Transverse colon (tissue), 4 donors: ENCODE results near the gene ZNF462. TPM values are rescaled to one million over a fixed set of nuclear protein-coding genes. Genes with fewer than 3 reads are reported as not detected.
A peak's percentile ranks its signal among the peaks of the same experiment; 100 is the strongest.

Experiments used
- DNase-seq: peaks from one replicate; pipeline ENCODE4 v3.0.0-alpha.2; 2019
- H3K27ac ChIP-seq, 4 donors: fragments of 200-600 bp; sonication (generic); 2 replicates each; pipeline ENCODE4 v1.5.1; 2016 to 2018; ENCODE audit warnings: inconsistent platforms in 4 of 4
- H3K27me3 ChIP-seq: fragments of 200-600 bp; sonication (generic); 2 replicates; pipeline ENCODE4 v1.5.1; 2017; ENCODE audit warnings: inconsistent platforms
- H3K36me3 ChIP-seq, 4 donors: fragments of 200-600 bp; sonication (generic); 2 replicates each; pipeline ENCODE4 v1.5.1; 2017 to 2019; ENCODE audit warnings: inconsistent platforms in 4 of 4
- H3K4me1 ChIP-seq, 4 donors: fragments of 200-600 bp; sonication (generic); 2 replicates each; pipeline ENCODE4 v1.5.1; 2017 to 2020; ENCODE audit warnings: inconsistent platforms in 4 of 4
- H3K4me3 ChIP-seq, 4 donors: fragments of 200-600 bp; sonication (generic); 1 replicate in 1 of 4; 2 replicates in 3 of 4; pipeline versions ENCODE4 v1.5.1 to v1.6.1; 2017 to 2019; ENCODE audit warnings: inconsistent platforms in 4 of 4
- H3K9me3 ChIP-seq, 2 donors: fragments of 200-600 bp; sonication (generic); 2 replicates each; pipeline ENCODE4 v1.5.1; 2017 to 2019; ENCODE audit warnings: inconsistent platforms in 2 of 2
- CTCF ChIP-seq, 5 experiments: fragments of 200-600 bp in 3 of 5; fragments of 450-650 bp in 2 of 5; sonication (generic) in 3 of 5; IDR thresholded peaks; 1 replicate in 2 of 5; 2 replicates in 3 of 5; pipeline ENCODE4 v1.5.1; 2016 to 2017; ENCODE audit warnings: antibody characterized with exemption in 5 of 5, inconsistent platforms in 3 of 5, mild to moderate bottlenecking in 2 of 5, moderate library complexity in 1 of 5
- EP300 ChIP-seq: sonication (generic); formaldehyde crosslinking; IDR thresholded peaks from one replicate; pipeline ENCODE4 v1.6.1; 2017; ENCODE audit warnings: antibody characterized with exemption, low read depth
- POLR2A ChIP-seq: fragments of 450-650 bp; IDR thresholded peaks from one replicate; pipeline ENCODE4 v1.6.1; 2016; ENCODE audit warnings: antibody characterized with exemption, mild to moderate bottlenecking, moderate library complexity
- POLR2AphosphoS5 ChIP-seq, 3 donors: sonication (generic); formaldehyde crosslinking; IDR thresholded peaks; one replicate each; pipeline ENCODE4 v1.6.1; 2016; ENCODE audit warnings: antibody characterized with exemption in 3 of 3
- WGBS, 2 donors: methylation state at CpG; one replicate each; pipeline ENCODE4 v1.1.5; 2018; ENCODE audit warnings: low coverage in 1 of 2; 5-methylcytosine and 5-hydroxymethylcytosine counted together
- in situ Hi-C, 4 donors: fragments of 200-750 bp; cut with MboI; loops; one replicate each; pipeline versions ENCODE4 v1.15.0 to v1.15.1; 2017; ENCODE audit warnings: low sequenced_read_pairs in 3 of 4, low pct_ligation_motif_present in 1 of 4, low pct_unique_long_range_greater_than_20kb in 1 of 4
- intact Hi-C: fragments of 100-400 bp; cut with DNase I; formaldehyde crosslinking; loops from one replicate; pipeline ENCODE4 v1.15.1; 2023; ENCODE audit warnings: low total_unique reads
- total RNA-seq, 4 donors: library from RNA; depleted of rRNA; stranded (reverse); fragments of >200 nt; gene quantifications; one replicate each; pipeline ENCODE4 v1.1.0, GENCODE V29; 2016

The ZNF462 gene
- total RNA-seq, 4 donors from 2014 or later, result 17.5 to 28.7 (median 22.9) TPM

DNA sequence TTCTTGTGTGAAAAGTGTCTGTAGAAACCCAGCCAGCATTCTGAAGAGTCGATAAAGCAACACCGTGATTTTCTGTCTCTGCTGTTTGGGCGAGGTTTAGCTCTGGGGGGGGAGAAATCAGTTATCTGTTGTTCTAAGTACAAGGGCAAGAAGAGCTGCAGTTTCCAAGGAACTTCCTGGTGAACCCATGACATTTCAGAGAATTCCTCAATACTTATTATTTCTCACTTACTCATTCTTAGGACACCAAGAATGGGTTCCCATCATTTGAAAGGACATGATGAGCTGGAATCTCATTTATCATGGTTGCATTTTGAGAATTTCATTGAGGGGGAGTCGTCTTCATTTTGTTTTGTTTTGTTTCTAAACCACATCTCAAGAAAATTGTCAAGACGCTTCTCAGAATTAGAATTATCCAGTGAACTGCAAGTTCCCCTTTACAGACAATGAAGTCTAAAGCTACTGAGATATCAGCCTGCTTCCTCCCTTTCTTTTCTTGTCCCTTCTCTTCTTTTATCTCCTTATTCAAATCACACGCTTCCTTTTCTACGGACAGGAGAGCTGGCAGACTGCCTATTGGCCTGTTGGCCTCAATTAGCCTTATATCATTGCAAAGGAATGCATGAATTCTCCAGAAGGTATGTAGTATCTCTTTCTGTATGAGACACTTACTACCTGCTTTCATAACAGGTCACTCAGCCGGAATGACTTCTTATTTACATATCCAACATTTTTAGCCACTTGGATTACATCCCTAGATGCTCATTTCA lies 53.7 kb downstream of the ZNF462 start:
- in situ Hi-C loops, result no loop called here
- intact Hi-C loops, result loop anchor here (5.0 kb wide), 1 partner anchor 1779 kb away; no protein-coding TSS in a partner anchor
- Histone ChIP-seq H3K4me1 (peaks cover 17 to 51% (median 24%) of the 10 kb centered on the region in 4 donors), H3K4me3 (no peak overlapping the region), H3K27ac (peak overlapping the region; percentile 37 to 62 (median 48)), H3K9me3 (no peaks in the 10 kb centered on the region), H3K27me3 (no peaks in the 10 kb centered on the region), H3K36me3 (no peaks in the 10 kb centered on the region)
- 46 to 54% methylated on average over 7 to 8 of the region's 8 CpGs for WGBS, 2 donors
- TF ChIP-seq EP300, result no peak
- peak in 2 of 3 donors; percentile 50 to 54 for TF ChIP-seq POLR2AphosphoS5 (IDR thresholded peaks at IDR 0.05)
- no peak for TF ChIP-seq POLR2A
- DNase-seq, result peak; percentile 73

GRCh38 chr9:106918825-106919509 lies 56.0 kb downstream of the ZNF462 start:
- Histone ChIP-seq H3K4me1 (peaks cover 21 to 69% (median 39%) of the 10 kb centered on the region in 4 donors), H3K27me3 (no peaks in the 10 kb centered on the region), H3K36me3 (peaks cover 0 to 1% (median under 1%) of the 10 kb centered on the region in 4 donors), H3K4me3 (no peak overlapping the region), H3K27ac (no peak overlapping the region), H3K9me3 (no peaks in the 10 kb centered on the region)
- TF ChIP-seq CTCF (IDR thresholded peaks at IDR 0.05) (no peak), POLR2A (no peak), POLR2AphosphoS5 (IDR thresholded peaks at IDR 0.05) (no peak), EP300 (no peak)
- WGBS, 2 donors, result 94% methylated on average over 5 of the region's 5 CpGs; no CpG with 5 or more reads in 1 of the 2 donors
- in situ Hi-C loops (no loop called here), intact Hi-C loops (loop anchor here (5.0 kb wide), 1 partner anchor 1782 kb away; no protein-coding TSS in a partner anchor)
- no peak for DNase-seq

GRCh38 chr9:106920091-106920490 lies 57.1 kb downstream of the ZNF462 start:
- no peak for TF ChIP-seq CTCF (IDR thresholded peaks at IDR 0.05)
- TF ChIP-seq POLR2AphosphoS5 (IDR thresholded peaks at IDR 0.05), result no peak
- no peak for TF ChIP-seq POLR2A
- TF ChIP-seq EP300, result no peak
- Histone ChIP-seq H3K36me3 (peaks cover 0 to 12% (median 6%) of the 10 kb centered on the region in 4 donors), H3K27me3 (no peaks in the 10 kb centered on the region), H3K9me3 (no peaks in the 10 kb centered on the region), H3K4me1 (peaks cover 21 to 69% (median 39%) of the 10 kb centered on the region in 4 donors), H3K4me3 (no peak overlapping the region), H3K27ac (peak overlapping the region; percentile 84 to 86 (median 86))
- WGBS, 2 donors, result 73 to 84% methylated on average over 4 of the region's 4 CpGs
- DNase-seq, result no peak
- intact Hi-C loops (no loop called here), in situ Hi-C loops (no loop called here)

DNA sequence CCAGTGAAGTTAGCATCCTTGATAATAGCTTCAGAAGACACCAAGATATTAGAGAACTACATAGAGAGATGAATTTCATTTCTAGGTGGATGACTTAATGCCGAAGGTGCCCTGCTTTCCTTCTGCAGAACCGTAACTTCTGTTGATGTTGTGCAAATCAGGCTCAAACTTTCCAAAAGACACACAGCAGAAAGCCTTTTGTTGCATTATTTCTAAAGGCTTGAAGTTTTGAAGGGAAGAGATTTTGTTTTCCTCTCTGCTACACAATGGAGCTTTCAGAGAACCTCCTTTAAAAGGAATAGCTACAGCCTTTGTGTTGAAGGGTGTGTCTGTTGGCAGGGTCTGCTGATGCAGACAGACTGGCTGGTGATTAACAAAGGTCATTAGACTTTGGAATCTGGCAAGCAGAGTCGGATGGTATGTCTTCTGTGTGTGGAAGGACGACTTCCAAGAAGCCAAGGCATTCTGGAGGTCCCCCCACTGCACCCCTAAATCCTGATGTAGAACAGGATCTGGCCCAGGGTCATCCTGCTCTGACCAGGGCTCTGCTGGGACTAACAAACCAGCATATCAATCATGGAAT lies 57.8 kb downstream of the ZNF462 start:
- peak; percentile 65 for DNase-seq
- Histone ChIP-seq H3K27ac (peak overlapping the region; percentile 84 to 86 (median 86)), H3K27me3 (no peaks in the 10 kb centered on the region), H3K9me3 (no peaks in the 10 kb centered on the region), H3K36me3 (peaks cover 0 to 17% (median 7%) of the 10 kb centered on the region in 4 donors), H3K4me1 (peaks cover 21 to 69% (median 39%) of the 10 kb centered on the region in 4 donors), H3K4me3 (peak overlapping the region in 1 of 4 donors; percentile 25)
- intact Hi-C loops (no loop called here), in situ Hi-C loops (no loop called here)
- WGBS, 2 donors, result 35 to 36% methylated on average over 2 to 4 of the region's 4 CpGs
- TF ChIP-seq POLR2A (peak; percentile 30), CTCF (IDR thresholded peaks at IDR 0.05) (no peak), POLR2AphosphoS5 (IDR thresholded peaks at IDR 0.05) (peak in 2 of 3 donors; percentile 69 to 72), EP300 (no peak)
